C4-2B (cell line): ENCODE results near the gene ARSK.

Experiments used
- H3K27ac ChIP-seq: fragments of 450-650 bp; 2 replicates; pipeline ENCODE4 v1.5.1; 2017
- CTCF ChIP-seq: fragments of 450-650 bp; conservative IDR thresholded peaks from 2 replicates; pipeline ENCODE4 v1.5.1; 2017; ENCODE audit warnings: mild to moderate bottlenecking
- ZFX ChIP-seq: fragments of 450-650 bp; IDR thresholded peaks from 2 replicates; pipeline ENCODE4 v1.6.1; 2017

The ARSK gene

GRCh38 chr5:95564450-95564849, 9.5 kb downstream of the ARSK start:
- H3K27ac ChIP-seq = no peak overlapping the region
- TF ChIP-seq ZFX = no peak
- TF ChIP-seq CTCF = no peak

- TF ChIP-seq ZFX = no peak
- TF ChIP-seq CTCF = no peak
- H3K27ac ChIP-seq = no peak overlapping the region
These were observed 10.5 kb downstream of the ARSK start for GRCh38 chr5:95565280-95565920.

GRCh38 chr5:95572016-95572415, 17.1 kb downstream of the ARSK start:
- no peak for TF ChIP-seq CTCF
- no peak for TF ChIP-seq ZFX
- H3K27ac ChIP-seq = no peak overlapping the region

- H3K27ac ChIP-seq = no peak overlapping the region
- TF ChIP-seq CTCF = no peak
- no peak for TF ChIP-seq ZFX
These were observed 26.7 kb downstream of the ARSK start for GRCh38 chr5:95581576-95581975.

GRCh38 chr5:95583992-95584391, 29.1 kb downstream of the ARSK start:
- TF ChIP-seq ZFX (no peak), CTCF (no peak)
- no peak overlapping the region for H3K27ac ChIP-seq

- TF ChIP-seq ZFX (no peak), CTCF (no peak)
- no peak overlapping the region for H3K27ac ChIP-seq
These were observed 36.0 kb downstream of the ARSK start for GRCh38 chr5:95590880-95591279.

GRCh38 chr5:95591490-95591901, 36.6 kb downstream of the ARSK start:
- TF ChIP-seq CTCF (no peak), ZFX (no peak)
- H3K27ac ChIP-seq = no peak overlapping the region
